H1 (cell line): ENCODE data around the gene RAB40C. TPM values are rescaled to one million over a fixed set of nuclear protein-coding genes. Genes with fewer than 3 reads are reported as not detected.

Experiments used
- CTBP2 ChIP-seq: IDR thresholded peaks from 2 replicates; pipeline ENCODE4 v1.7.0; 2011; ENCODE audit warnings: borderline replicate concordance, mild to moderate bottlenecking, moderate library complexity, mixed read lengths, low read length; ENCODE audit not compliant: insufficient read depth, insufficient read length
- GTF2F1 ChIP-seq: IDR thresholded peaks from 2 replicates; pipeline ENCODE4 v1.6.1; 2012; ENCODE audit warnings: low read depth, low read length, improper control_type of control experiment, borderline replicate concordance
- KDM4A ChIP-seq: IDR thresholded peaks from one replicate; pipeline ENCODE4 v1.7.1; 2012; ENCODE audit warnings: low read depth, mild to moderate bottlenecking, moderate library complexity, low read length, inconsistent platforms; ENCODE audit not compliant: severe bottlenecking
- NANOG ChIP-seq: IDR thresholded peaks from 2 replicates; pipeline ENCODE4 v1.6.1; 2011; ENCODE audit warnings: low read length, low read depth, mild to moderate bottlenecking, inconsistent platforms; ENCODE audit not compliant: insufficient read depth, poor library complexity, severe bottlenecking
- RBBP5 ChIP-seq: IDR thresholded peaks from 2 replicates; pipeline ENCODE4 v1.7.1; 2012; ENCODE audit warnings: low read depth, mild to moderate bottlenecking, inconsistent platforms, low read length, moderate library complexity, borderline replicate concordance
- SP1 ChIP-seq: IDR thresholded peaks from 2 replicates; pipeline ENCODE4 v1.6.1; 2011; ENCODE audit warnings: low read depth, low read length
- polyA plus RNA-seq, 7 experiments: library from polyadenylated mRNA; depleted of rRNA in 3 of 7; stranded (reverse) in 5 of 7; unstranded in 2 of 7; fragments of >200 nt in 5 of 7; fragments of 200-250 nt in 2 of 7; gene quantifications; 1 replicate in 5 of 7; 2 replicates in 1 of 7; 4 replicates in 1 of 7; pipeline versions ENCODE4 v1.2.1 to v1.2.3, GENCODE V29; 2011 to 2013; ENCODE audit warnings: missing spikeins in 2 of 7, mixed read lengths in 2 of 7
- total RNA-seq: library from RNA; stranded (reverse); fragmentation: NEBNext Ultra II Directional; extraction: Animal tissue kit (Norgen Biotek cat#: 25700); gene quantifications from 2 replicates; pipeline ENCODE4 v1.2.1, GENCODE V29; 2021
- TF ChIP-seq, protein P1 (sequence below): IDR thresholded peaks from 2 replicates; pipeline ENCODE4 v1.6.1; 2012; ENCODE audit warnings: inconsistent platforms
- TF ChIP-seq, protein P2 (sequence below): IDR thresholded peaks from 2 replicates; pipeline ENCODE4 v1.6.1; 2011; ENCODE audit warnings: low read length, improper control_type of control experiment

Gene RAB40C
- total and polyA plus RNA-seq, 2 of the 8 experiments (the other 6 are each of a cell fraction or from before 2014, with no cell fraction given), result 13.9 to 15.6 TPM

DNA sequence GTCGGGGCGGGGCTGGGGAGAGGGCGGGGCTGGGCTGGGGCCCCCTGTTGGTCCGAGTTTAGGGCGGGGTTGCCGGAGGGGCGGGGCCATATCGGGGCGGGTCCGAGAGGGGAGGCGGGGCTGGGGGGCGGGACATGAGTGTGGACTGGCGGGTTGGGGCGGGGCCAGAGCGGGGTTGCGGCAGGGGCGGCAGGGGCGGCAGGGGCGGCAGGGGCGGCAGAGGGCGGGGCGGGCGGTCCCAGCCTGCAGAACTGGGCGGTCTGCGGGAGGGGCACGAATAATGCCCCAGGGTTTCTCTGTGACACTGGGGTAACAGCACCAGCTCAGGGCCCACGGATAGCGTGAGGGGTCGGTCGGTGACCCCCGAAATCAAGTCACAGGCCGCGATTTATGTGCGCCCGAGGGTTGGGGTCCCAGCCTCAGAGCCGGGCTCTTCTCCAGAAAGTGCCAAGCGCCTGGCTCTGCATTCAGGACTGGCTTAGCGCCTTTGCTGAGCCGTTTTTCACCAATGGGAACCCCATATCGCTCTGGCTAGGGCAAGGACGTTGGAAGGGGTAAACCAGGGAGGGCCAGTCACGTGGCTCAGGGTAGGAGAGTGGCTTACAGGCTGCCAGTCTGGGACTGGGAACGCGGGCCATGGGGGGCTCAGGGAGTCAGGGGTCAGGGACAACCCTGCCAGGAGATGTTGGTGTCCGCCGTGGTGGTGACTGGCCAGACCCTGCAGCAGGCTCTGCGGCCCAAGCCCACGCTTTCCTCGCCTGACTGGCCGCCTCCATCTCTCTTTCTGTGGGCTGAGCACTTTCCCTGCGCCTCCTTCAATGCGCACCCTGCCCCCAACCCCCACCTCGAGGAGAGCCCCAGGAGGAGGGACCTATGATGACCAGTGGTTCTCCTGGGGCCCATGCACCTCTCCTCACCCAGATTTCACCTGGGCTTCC, 47.5 kb downstream of the RAB40C start (continued):
- TF ChIP-seq GTF2F1 (no peak), CTBP2 (no peak), SP1 (0 out of 2 replicates have a peak, but pooled peaks have one; percentile 23), KDM4A (peak; percentile 4), NANOG (no peak), RBBP5 (0 out of 2 replicates have a peak, but pooled peaks have one; percentile 19)
- TF ChIP-seq, protein P1, sequence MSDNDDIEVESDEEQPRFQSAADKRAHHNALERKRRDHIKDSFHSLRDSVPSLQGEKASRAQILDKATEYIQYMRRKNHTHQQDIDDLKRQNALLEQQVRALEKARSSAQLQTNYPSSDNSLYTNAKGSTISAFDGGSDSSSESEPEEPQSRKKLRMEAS, result peak; percentile 47; the same call in 1 of the 2 replicates
- TF ChIP-seq, protein P2, sequence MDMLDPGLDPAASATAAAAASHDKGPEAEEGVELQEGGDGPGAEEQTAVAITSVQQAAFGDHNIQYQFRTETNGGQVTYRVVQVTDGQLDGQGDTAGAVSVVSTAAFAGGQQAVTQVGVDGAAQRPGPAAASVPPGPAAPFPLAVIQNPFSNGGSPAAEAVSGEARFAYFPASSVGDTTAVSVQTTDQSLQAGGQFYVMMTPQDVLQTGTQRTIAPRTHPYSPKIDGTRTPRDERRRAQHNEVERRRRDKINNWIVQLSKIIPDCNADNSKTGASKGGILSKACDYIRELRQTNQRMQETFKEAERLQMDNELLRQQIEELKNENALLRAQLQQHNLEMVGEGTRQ, result peak; percentile 48; the same call in 1 of the 2 replicates
